Tibial nerve (tissue), 4 donors: ENCODE data around the gene SDR42E2. TPM values are rescaled to one million over a fixed set of nuclear protein-coding genes. Genes with fewer than 3 reads are reported as not detected.

Experiments
- DNase-seq, 2 donors: peaks; one replicate each; pipeline ENCODE4 v3.0.0-alpha.2; 2019; ENCODE audit warnings: low spot score in 2 of 2
- H3K27ac ChIP-seq, 4 donors: fragments of 200-600 bp; sonication (generic) in 3 of 4; one replicate each; pipeline ENCODE4 v1.5.1; 2017 to 2019; ENCODE audit warnings: mild to moderate bottlenecking in 1 of 4
- H3K27me3 ChIP-seq, 2 donors: fragments of 200-600 bp; sonication (generic) in 1 of 2; one replicate each; pipeline versions ENCODE4 v1.5.1 to v1.6.0; 2017 to 2019
- H3K36me3 ChIP-seq, 3 donors: fragments of 200-600 bp; sonication (generic); one replicate each; pipeline ENCODE4 v1.5.1; 2018 to 2019
- H3K4me1 ChIP-seq, 4 donors: fragments of 200-600 bp; sonication (generic) in 3 of 4; one replicate each; pipeline ENCODE4 v1.5.1; 2017 to 2019
- H3K4me3 ChIP-seq, 4 donors: fragments of 200-600 bp; sonication (generic) in 3 of 4; one replicate each; pipeline ENCODE4 v1.5.1; 2017 to 2019; ENCODE audit warnings: mild to moderate bottlenecking in 1 of 4, moderate library complexity in 1 of 4
- H3K9me3 ChIP-seq, 4 donors: fragments of 200-600 bp; sonication (generic) in 3 of 4; one replicate each; pipeline ENCODE4 v1.5.1; 2017 to 2019
- EP300 ChIP-seq, 2 donors: sonication (generic); formaldehyde crosslinking; IDR thresholded peaks; one replicate each; pipeline ENCODE4 v1.6.1; 2017; ENCODE audit warnings: antibody characterized with exemption in 2 of 2, mild to moderate bottlenecking in 1 of 2
- POLR2A ChIP-seq, 2 donors: fragments of 450-650 bp; IDR thresholded peaks; one replicate each; pipeline ENCODE4 v1.6.1; 2017; ENCODE audit warnings: antibody characterized with exemption in 2 of 2, mild to moderate bottlenecking in 2 of 2, moderate library complexity in 2 of 2
- WGBS, 2 donors: methylation state at CpG; one replicate each; pipeline ENCODE4 v1.1.5; 2018; 5-methylcytosine and 5-hydroxymethylcytosine counted together
- total RNA-seq, 4 donors: library from RNA; depleted of rRNA; stranded (reverse); fragments of >200 nt; gene quantifications; one replicate each; pipeline ENCODE4 v1.1.0, GENCODE V29; 2016
- TF ChIP-seq, protein P1 (sequence below), 5 experiments: fragments of 200-600 bp in 3 of 5; fragments of 450-650 bp in 2 of 5; sonication (generic) in 3 of 5; IDR thresholded peaks; one replicate each; pipeline ENCODE4 v1.5.1; 2016 to 2019; ENCODE audit warnings: antibody characterized with exemption in 5 of 5, mild to moderate bottlenecking in 3 of 5, moderate library complexity in 2 of 5

Gene SDR42E2
- total RNA-seq, 4 donors from 2014 or later: not detected

DNA sequence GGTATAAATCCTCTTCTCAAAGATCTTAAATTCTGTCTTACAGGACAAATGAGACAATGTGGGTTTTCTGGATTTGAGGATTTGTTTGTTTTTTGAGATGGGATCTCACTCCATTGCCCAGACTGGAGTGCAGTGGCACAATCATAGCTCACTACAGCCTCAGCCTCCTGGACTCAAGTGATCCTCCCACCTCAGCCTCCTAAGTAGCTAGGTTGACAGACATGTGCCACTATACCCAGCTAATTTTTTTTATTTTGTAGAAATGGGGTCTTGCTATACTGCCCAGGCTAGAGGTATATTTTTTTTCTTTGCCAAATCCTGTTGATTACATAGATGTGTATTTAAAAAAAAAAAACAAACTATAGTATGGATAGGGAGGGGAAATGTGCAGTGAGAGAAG lies 31.8 kb upstream of the SDR42E2 start:
- Histone ChIP-seq H3K27ac (no peak overlapping the region), H3K27me3 (no peaks in the 10 kb centered on the region), H3K36me3 (no peaks in the 10 kb centered on the region), H3K4me1 (no peaks in the 10 kb centered on the region), H3K4me3 (no peak overlapping the region), H3K9me3 (peaks cover 0 to 4% (median 0%) of the 10 kb centered on the region in 4 donors)
- DNase-seq: no peak
- TF ChIP-seq, protein P1, sequence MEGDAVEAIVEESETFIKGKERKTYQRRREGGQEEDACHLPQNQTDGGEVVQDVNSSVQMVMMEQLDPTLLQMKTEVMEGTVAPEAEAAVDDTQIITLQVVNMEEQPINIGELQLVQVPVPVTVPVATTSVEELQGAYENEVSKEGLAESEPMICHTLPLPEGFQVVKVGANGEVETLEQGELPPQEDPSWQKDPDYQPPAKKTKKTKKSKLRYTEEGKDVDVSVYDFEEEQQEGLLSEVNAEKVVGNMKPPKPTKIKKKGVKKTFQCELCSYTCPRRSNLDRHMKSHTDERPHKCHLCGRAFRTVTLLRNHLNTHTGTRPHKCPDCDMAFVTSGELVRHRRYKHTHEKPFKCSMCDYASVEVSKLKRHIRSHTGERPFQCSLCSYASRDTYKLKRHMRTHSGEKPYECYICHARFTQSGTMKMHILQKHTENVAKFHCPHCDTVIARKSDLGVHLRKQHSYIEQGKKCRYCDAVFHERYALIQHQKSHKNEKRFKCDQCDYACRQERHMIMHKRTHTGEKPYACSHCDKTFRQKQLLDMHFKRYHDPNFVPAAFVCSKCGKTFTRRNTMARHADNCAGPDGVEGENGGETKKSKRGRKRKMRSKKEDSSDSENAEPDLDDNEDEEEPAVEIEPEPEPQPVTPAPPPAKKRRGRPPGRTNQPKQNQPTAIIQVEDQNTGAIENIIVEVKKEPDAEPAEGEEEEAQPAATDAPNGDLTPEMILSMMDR (IDR thresholded peaks at IDR 0.05): no peak
- no peak for TF ChIP-seq POLR2A (IDR thresholded peaks at IDR 0.05)

GRCh38 chr16:22132801-22133200 lies 29.5 kb upstream of the SDR42E2 start:
- no peak overlapping the region for H3K4me3 ChIP-seq
- TF ChIP-seq, protein P1 (IDR thresholded peaks at IDR 0.05): no peak
- TF ChIP-seq EP300 (IDR thresholded peaks at IDR 0.05) (no peak), POLR2A (IDR thresholded peaks at IDR 0.05) (no peak)
- 82 to 89% methylated on average over 10 of the region's 10 CpGs for WGBS, 2 donors
- H3K9me3 ChIP-seq: peaks cover 0 to 4% (median 0%) of the 10 kb centered on the region in 4 donors
- H3K27me3 ChIP-seq: no peaks in the 10 kb centered on the region
- DNase-seq: no peak
- no peaks in the 10 kb centered on the region for H3K4me1 ChIP-seq
- H3K27ac ChIP-seq: no peak overlapping the region
- H3K36me3 ChIP-seq: no peaks in the 10 kb centered on the region

- Histone ChIP-seq H3K4me1 (no peaks in the 10 kb centered on the region), H3K9me3 (peaks cover 0 to 4% (median 0%) of the 10 kb centered on the region in 4 donors), H3K4me3 (no peak overlapping the region), H3K27ac (no peak overlapping the region), H3K27me3 (no peaks in the 10 kb centered on the region), H3K36me3 (no peaks in the 10 kb centered on the region)
- DNase-seq: no peak
- TF ChIP-seq, protein P1 (IDR thresholded peaks at IDR 0.05): no peak
- TF ChIP-seq POLR2A (IDR thresholded peaks at IDR 0.05) (no peak), EP300 (IDR thresholded peaks at IDR 0.05) (no peak)
- WGBS, 2 donors: 69% methylated on average over 8 of the region's 8 CpGs
These were observed 23.8 kb upstream of the SDR42E2 start for GRCh38 chr16:22138482-22138881.

DNA sequence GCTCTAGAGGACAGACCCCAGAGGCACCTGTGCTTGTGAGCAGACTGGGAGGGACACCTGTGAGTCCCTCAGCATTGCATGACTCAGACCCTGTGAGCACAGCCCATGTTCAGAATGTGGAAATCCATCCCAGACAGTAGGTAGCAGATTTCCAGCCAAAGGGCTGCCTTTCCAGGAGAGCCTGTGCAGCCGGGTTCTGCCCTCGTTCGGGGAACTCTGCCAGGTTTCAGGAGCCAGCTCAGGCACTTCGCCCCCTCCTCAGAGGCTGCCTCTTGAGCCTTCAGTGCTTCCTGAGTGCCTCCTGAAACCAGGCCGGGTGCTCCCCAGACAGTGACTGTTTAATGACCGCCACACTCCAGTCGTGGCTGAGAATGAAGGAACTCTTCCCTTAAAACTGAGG lies 23.3 kb upstream of the SDR42E2 start:
- DNase-seq: no peak
- H3K27ac ChIP-seq: no peak overlapping the region
- H3K4me3 ChIP-seq: no peak overlapping the region
- no peak for TF ChIP-seq POLR2A (IDR thresholded peaks at IDR 0.05)
- peaks cover 0 to 4% (median 0%) of the 10 kb centered on the region in 4 donors for H3K9me3 ChIP-seq
- H3K36me3 ChIP-seq: no peaks in the 10 kb centered on the region
- no peaks in the 10 kb centered on the region for H3K27me3 ChIP-seq
- 49 to 67% methylated on average over 6 to 7 of the region's 7 CpGs for WGBS, 2 donors
- H3K4me1 ChIP-seq: no peaks in the 10 kb centered on the region

GRCh38 chr16:22139732-22140131 lies 22.6 kb upstream of the SDR42E2 start:
- Histone ChIP-seq H3K27me3 (no peaks in the 10 kb centered on the region), H3K36me3 (no peaks in the 10 kb centered on the region), H3K9me3 (no peaks in the 10 kb centered on the region), H3K27ac (no peak overlapping the region), H3K4me1 (no peaks in the 10 kb centered on the region), H3K4me3 (no peak overlapping the region)
- WGBS, 2 donors: 83 to 87% methylated on average over 1 of the region's 1 CpG
- TF ChIP-seq, protein P1 (IDR thresholded peaks at IDR 0.05): no peak
- no peak for TF ChIP-seq EP300 (IDR thresholded peaks at IDR 0.05)
- TF ChIP-seq POLR2A (IDR thresholded peaks at IDR 0.05): no peak
- no peak for DNase-seq

- DNase-seq: no peak
- TF ChIP-seq EP300 (IDR thresholded peaks at IDR 0.05) (no peak), POLR2A (IDR thresholded peaks at IDR 0.05) (no peak)
- TF ChIP-seq, protein P1 (IDR thresholded peaks at IDR 0.05): no peak
- WGBS, 2 donors: 89 to 94% methylated on average over 1 of the region's 1 CpG
- Histone ChIP-seq H3K4me3 (no peak overlapping the region), H3K27ac (no peak overlapping the region), H3K27me3 (no peaks in the 10 kb centered on the region), H3K9me3 (no peaks in the 10 kb centered on the region), H3K36me3 (no peaks in the 10 kb centered on the region), H3K4me1 (no peaks in the 10 kb centered on the region)
These were observed 20.5 kb upstream of the SDR42E2 start for GRCh38 chr16:22141767-22142166.
